ENCODE measurements around the gene MMADHC. TPM values are rescaled to one million over a fixed set of nuclear protein-coding genes. Genes with fewer than 3 reads are reported as not detected.

The MMADHC gene
- total RNA-seq, 1 donor from 2014 or later, result 70.4 TPM

DNA sequence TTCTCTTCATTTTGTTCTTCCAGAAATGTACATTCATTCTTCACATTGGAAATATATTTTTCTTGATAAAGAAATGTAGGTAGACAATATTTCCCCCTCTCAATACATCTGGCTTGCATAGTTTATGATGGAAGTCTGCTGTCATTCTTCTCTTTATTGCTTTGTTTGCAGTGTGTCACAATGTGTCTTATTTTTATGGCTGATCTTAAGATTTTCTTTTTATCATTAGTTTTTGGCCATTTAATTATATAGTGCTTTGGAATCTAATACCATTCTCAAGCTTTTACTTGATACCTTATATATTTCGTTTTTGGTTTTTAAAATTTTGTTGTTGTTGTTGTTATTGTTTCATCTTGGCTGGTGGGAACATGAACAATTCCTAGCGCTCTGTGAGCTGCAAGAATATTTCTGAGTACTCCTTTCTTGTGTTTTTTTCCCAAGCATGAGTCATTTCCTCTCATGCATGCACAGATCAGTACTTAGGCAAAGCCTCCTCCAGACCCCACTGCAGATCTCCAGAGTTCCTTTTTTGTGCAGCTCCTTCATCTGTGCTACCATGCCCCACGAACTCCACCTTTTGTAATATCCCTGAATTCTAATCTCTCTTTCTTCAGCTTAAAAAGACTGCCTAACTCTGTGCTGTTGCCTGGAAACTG lies 13.7 kb upstream of the MMADHC start:
- ATAC-seq (no peak), DNase-seq (no peak)
- Histone ChIP-seq H3K27me3 (ENCODE audit: low read depth) (no peaks in the 10 kb centered on the region), H3K4me3 (no peak overlapping the region), H3K9me3 (no peaks in the 10 kb centered on the region), H3K27ac (no peak overlapping the region), H3K4me1 (no peaks in the 10 kb centered on the region), H3K36me3 (no peaks in the 10 kb centered on the region)
- intact Hi-C loops (cut with DNase I), result no loop called here
- TF ChIP-seq, protein P1, sequence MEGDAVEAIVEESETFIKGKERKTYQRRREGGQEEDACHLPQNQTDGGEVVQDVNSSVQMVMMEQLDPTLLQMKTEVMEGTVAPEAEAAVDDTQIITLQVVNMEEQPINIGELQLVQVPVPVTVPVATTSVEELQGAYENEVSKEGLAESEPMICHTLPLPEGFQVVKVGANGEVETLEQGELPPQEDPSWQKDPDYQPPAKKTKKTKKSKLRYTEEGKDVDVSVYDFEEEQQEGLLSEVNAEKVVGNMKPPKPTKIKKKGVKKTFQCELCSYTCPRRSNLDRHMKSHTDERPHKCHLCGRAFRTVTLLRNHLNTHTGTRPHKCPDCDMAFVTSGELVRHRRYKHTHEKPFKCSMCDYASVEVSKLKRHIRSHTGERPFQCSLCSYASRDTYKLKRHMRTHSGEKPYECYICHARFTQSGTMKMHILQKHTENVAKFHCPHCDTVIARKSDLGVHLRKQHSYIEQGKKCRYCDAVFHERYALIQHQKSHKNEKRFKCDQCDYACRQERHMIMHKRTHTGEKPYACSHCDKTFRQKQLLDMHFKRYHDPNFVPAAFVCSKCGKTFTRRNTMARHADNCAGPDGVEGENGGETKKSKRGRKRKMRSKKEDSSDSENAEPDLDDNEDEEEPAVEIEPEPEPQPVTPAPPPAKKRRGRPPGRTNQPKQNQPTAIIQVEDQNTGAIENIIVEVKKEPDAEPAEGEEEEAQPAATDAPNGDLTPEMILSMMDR (IDR thresholded peaks at IDR 0.05), result no peak

DNA sequence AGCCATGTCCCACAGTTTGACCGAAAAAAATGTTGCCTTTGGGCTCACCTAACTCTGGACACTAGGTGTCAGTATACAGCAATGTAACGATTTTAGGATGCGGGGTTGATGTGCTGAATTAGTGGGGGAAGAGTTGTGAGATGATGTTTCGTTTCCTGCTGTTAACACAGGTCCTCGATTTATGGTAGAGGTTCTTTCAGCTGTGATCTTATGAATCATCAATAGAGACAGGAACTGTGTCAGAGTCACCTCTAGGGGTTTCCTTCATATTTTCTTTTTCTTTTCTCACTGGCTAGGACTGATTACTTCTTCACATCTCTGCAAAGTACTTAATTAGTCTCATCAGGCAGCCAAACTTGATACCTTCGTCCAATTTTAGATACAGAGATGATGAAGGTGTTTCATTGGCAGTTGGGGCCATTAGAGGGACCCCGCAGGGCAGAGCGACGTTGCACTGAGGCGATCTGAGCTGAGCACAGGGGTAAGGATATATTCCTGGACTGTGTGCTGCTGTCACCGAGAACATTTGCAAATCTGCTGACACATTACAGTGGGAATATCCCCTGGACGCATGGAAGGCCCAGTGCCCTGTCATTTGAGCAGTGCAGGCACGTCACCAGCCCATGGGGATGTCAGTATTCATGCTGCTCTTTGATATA lies 10.2 kb upstream of the MMADHC start:
- Histone ChIP-seq H3K4me1 (no peaks in the 10 kb centered on the region), H3K4me3 (no peak overlapping the region), H3K27ac (no peak overlapping the region), H3K27me3 (ENCODE audit: low read depth) (no peaks in the 10 kb centered on the region), H3K9me3 (no peaks in the 10 kb centered on the region), H3K36me3 (no peaks in the 10 kb centered on the region)
- intact Hi-C loops (cut with DNase I), result loop anchor here (10.0 kb wide), 1 partner anchor 887 kb away; the partner anchor contains the start of gene RND3
- TF ChIP-seq, protein P1 (IDR thresholded peaks at IDR 0.05), result peak; percentile 79
- DNase-seq (no peak), ATAC-seq (peak; percentile 93)

DNA sequence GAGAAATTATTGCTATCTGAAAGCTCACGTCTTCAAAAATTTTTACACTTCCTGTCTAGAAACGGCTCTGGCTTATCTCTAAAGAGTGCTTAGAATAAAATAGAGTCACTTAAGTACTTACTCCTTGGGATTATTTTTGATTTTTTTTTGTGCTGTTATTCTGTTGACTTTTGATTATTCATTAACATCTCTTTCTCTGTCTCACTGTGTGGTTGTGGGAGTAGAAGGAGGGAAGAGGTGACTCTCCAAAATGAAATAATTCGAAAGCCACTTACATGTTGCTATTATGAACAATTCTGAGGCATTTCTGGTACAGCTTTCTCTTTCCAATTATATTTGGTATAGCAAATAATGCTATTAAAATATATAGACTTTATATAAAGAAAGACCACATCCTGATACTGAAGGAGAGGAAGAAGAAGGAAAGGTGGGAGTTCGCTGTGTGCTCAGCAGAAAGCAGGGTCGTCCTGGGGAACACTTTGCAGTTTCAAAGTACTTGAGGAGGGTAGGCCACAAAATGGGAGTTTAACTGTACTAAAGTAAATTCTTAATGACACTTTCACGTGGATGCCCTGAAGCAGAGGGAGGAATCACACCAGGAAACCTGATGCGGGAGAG lies 9.6 kb upstream of the MMADHC start:
- Histone ChIP-seq H3K9me3 (no peaks in the 10 kb centered on the region), H3K27me3 (ENCODE audit: low read depth) (no peaks in the 10 kb centered on the region), H3K4me3 (no peak overlapping the region), H3K4me1 (no peaks in the 10 kb centered on the region), H3K36me3 (no peaks in the 10 kb centered on the region), H3K27ac (no peak overlapping the region)
- no peak for DNase-seq
- intact Hi-C loops (cut with DNase I), result loop anchor here (10.0 kb wide), 1 partner anchor 888 kb away; the partner anchor contains the start of gene RND3
- TF ChIP-seq, protein P1 (IDR thresholded peaks at IDR 0.05), result no peak
- peak in 1 of 2 donors; percentile 18 for ATAC-seq

DNA sequence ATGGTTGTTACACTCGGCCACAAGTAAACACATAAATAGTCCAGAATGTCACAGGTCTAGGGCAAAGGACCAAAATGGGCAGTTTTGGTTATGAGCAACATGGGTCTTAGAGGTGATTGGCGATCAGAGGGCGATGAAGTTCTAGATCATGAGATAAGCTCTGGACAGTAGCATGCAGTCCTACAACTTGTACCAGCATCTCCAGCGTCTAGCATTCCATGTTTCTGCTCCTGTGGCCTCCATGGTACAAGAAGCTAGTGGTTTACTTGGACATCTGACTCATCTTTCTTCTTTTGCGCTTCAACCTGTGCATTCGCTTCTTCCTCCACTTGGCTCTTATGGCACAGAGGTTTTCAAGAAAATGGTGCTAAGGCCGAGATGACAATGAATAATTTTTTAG lies 8.9 kb upstream of the MMADHC start:
- Histone ChIP-seq H3K27me3 (ENCODE audit: low read depth) (no peaks in the 10 kb centered on the region), H3K4me1 (no peaks in the 10 kb centered on the region), H3K27ac (no peak overlapping the region), H3K36me3 (no peaks in the 10 kb centered on the region), H3K4me3 (no peak overlapping the region), H3K9me3 (no peaks in the 10 kb centered on the region)
- ATAC-seq, result no peak
- intact Hi-C loops (cut with DNase I), result loop anchor here (10.0 kb wide), 1 partner anchor 888 kb away; the partner anchor contains the start of gene RND3
- TF ChIP-seq, protein P1 (IDR thresholded peaks at IDR 0.05), result no peak
- DNase-seq, result no peak

DNA sequence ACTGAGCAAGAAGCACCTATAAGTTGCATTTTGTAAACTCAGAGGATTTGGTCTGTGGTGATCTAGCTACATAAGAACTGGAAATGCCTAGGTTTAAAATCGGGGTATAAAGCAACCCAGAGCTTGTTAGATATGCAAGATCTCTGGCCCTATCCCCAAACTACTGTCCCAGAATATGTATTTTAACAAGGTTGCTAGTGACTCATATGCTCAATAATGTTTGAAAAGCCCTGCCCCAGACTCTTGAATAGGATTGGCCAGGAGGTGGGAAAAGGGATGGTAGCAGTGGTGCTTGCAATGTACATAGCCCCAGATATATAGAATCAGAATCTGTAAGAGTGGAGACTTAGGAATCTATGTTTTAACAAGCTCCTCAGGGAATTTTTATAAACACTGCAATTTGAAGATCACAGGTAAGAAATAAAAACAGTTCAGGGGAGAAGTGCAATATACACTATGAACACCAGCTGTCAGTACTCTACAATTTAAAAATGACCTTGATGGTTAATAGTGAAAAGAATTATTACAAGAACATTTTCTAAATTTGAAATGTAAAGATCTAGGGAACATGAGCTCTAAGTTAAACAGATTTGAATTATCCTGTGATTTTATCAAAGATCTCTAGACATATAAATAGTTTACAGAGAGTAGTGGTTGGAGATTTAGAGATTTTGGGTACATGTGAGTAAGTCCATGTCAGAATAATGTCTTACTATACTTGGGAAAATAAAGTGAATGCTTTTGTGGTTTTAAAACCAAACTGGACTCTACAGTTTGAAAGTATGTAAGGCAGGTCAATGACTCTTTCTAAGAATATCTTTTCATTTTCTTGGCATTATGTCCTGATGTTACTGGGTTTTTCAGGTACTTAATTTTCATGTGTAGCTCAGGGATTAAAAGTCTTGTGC lies 7.7 kb upstream of the MMADHC start:
- Histone ChIP-seq H3K36me3 (no peaks in the 10 kb centered on the region), H3K27me3 (ENCODE audit: low read depth) (no peaks in the 10 kb centered on the region), H3K27ac (no peak overlapping the region), H3K4me3 (no peak overlapping the region), H3K9me3 (no peaks in the 10 kb centered on the region), H3K4me1 (no peaks in the 10 kb centered on the region)
- intact Hi-C loops (cut with DNase I), result loop anchor here (10.0 kb wide), 1 partner anchor 889 kb away; the partner anchor contains the start of gene RND3
- TF ChIP-seq, protein P1 (IDR thresholded peaks at IDR 0.05), result no peak
- ATAC-seq, result peak in 1 of 2 donors; percentile 46
- no peak for DNase-seq
